Activated CD4-positive, alpha-beta memory T cell treated with anti-CD3 and anti-CD28 coated beads, Interleukin-2, amount 10 ng/mL, durations not matched to agents 7 days and 5 days (primary cell): ENCODE data around the gene TAP2. TPM values are rescaled to one million over a fixed set of nuclear protein-coding genes. Genes with fewer than 3 reads are reported as not detected.
"Not testable (repeated sequence)": the region's sequence is repeated elsewhere in the genome, so short reads cannot be mapped to it uniquely, and the experiment has no call there.

ENCODE experiments used
- CTCF ChIA-PET: fragments of 350-600 bp; sonication (Branson Sonifier 250); formaldehyde crosslinking; loops from one replicate; lab custom pipeline; 2021; ENCODE audit warnings: antibody characterized with exemption, inconsistent platforms; lab: Charles Lee
- POLR2A ChIA-PET: fragments of 350-600 bp; sonication (Branson Sonifier 250); formaldehyde crosslinking; loops from one replicate; lab custom pipeline; 2021; ENCODE audit warnings: antibody characterized with exemption; lab: Charles Lee
- DNase-seq: peaks from one replicate; pipeline ENCODE4 v3.0.0-alpha.2; 2020
- H3K27ac Mint-ChIP-seq: one replicate; pipeline ENCODE4 v1.8.0; 2021; ENCODE audit warnings: mild to moderate bottlenecking, mixed read lengths
- H3K27me3 Mint-ChIP-seq: one replicate; pipeline ENCODE4 v1.8.0; 2021; ENCODE audit warnings: mixed read lengths
- H3K36me3 Mint-ChIP-seq: one replicate; pipeline ENCODE4 v1.8.0; 2021; ENCODE audit warnings: low read depth, mixed read lengths
- H3K4me1 Mint-ChIP-seq: one replicate; pipeline ENCODE4 v1.8.0; 2021; ENCODE audit warnings: mixed read lengths
- H3K4me3 Mint-ChIP-seq: one replicate; pipeline ENCODE4 v1.8.0; 2021; ENCODE audit warnings: mild to moderate bottlenecking, mixed read lengths
- H3K9me3 Mint-ChIP-seq: one replicate; pipeline ENCODE4 v1.8.0; 2021; ENCODE audit warnings: mixed read lengths
- total RNA-seq, 2 experiments: library from RNA; stranded (reverse); gene quantifications; one replicate each; pipeline ENCODE4 v1.2.3, GENCODE V29; 2021

Gene TAP2
- 100 to 1,000 TPM; 203 to 211 TPM for total RNA-seq

- peak within 1 kb of the TSS; percentile 77 for H3K4me3 Mint-ChIP-seq
- DNase-seq, result peak; percentile 98
- peaks cover 84% of the 10 kb centered on the region for H3K36me3 Mint-ChIP-seq
- H3K27ac Mint-ChIP-seq, result peak within 1 kb of the TSS; percentile 99
- no peaks in the 10 kb centered on the region for H3K9me3 Mint-ChIP-seq
- H3K4me1 Mint-ChIP-seq, result peaks cover 80% of the 10 kb centered on the region
- ChIA-PET POLR2A (interaction anchor here (0.7 to 16.8 kb wide), 23 partner anchors 8 to 1257 kb away, joined by 3 to 1055 read pairs (median 7); partner anchors contain the start of genes BRD2, HLA-DMA, HLA-DMB and HLA-DOB), CTCF (interaction anchor here (0.7 to 6.3 kb wide), 36 partner anchors 9 to 710 kb away, joined by 3 to 337 read pairs (median 6); partner anchors contain the start of genes ATF6B, BRD2, HLA-DMA and HLA-DMB)
- no peaks in the 10 kb centered on the region for H3K27me3 Mint-ChIP-seq
Observed at GRCh38 chr6:32838114-32838958, at the start of gene TAP2. Gene TAP2 (minus strand): TSS chr6:32838739. CDS start chr6:32838233, 506 bp downstream.

- Mint-ChIP-seq H3K27me3 (peaks cover 8% of the 10 kb centered on the region), H3K9me3 (no peaks in the 10 kb centered on the region), H3K4me1 (no peaks in the 10 kb centered on the region), H3K36me3 (no peaks in the 10 kb centered on the region), H3K27ac (no peak overlapping the region), H3K4me3 (no peak overlapping the region)
- ChIA-PET CTCF (interaction anchor here (2.2 to 4.1 kb wide), 2 partner anchors 66 to 97 kb away, joined by 10 to 43 read pairs; partner anchors contain the start of gene HLA-DMA), POLR2A (interaction anchor here (1.0 kb wide), 1 partner anchor 87 kb away, joined by 3 read pairs; no protein-coding TSS in a partner anchor)
- no peak for DNase-seq
Observed at GRCh38 chr6:32887616-32888015, 49.1 kb upstream of the TAP2 start.

- Mint-ChIP-seq H3K4me1 (peaks cover 2% of the 10 kb centered on the region), H3K36me3 (no peaks in the 10 kb centered on the region), H3K27ac (no peak overlapping the region), H3K4me3 (no peak overlapping the region), H3K9me3 (no peaks in the 10 kb centered on the region), H3K27me3 (peaks cover 8% of the 10 kb centered on the region)
- CTCF ChIA-PET, result interaction anchor here (1.0 to 5.7 kb wide), 13 partner anchors 8 to 104 kb away, joined by 3 to 70 read pairs (median 7); partner anchors contain the start of genes BRD2 and HLA-DMA
- POLR2A ChIA-PET, result interaction anchor here (1.4 to 2.2 kb wide), 2 partner anchors 85 to 97 kb away, joined by 9 to 18 read pairs; no protein-coding TSS in a partner anchor
- no peak for DNase-seq
Observed at GRCh38 chr6:32886681-32887383, 48.3 kb upstream of the TAP2 start.

- H3K9me3 Mint-ChIP-seq, result no peaks in the 10 kb centered on the region
- no peak overlapping the region for H3K4me3 Mint-ChIP-seq
- CTCF ChIA-PET, result interaction anchor here (0.5 to 5.7 kb wide), 23 partner anchors 9 to 258 kb away, joined by 3 to 70 read pairs (median 6); partner anchors contain the start of genes BRD2, HLA-DMA and TAP2
- H3K27me3 Mint-ChIP-seq, result peaks cover 4% of the 10 kb centered on the region
- DNase-seq, result no peak
- H3K27ac Mint-ChIP-seq, result no peak overlapping the region
- H3K4me1 Mint-ChIP-seq, result peaks cover 2% of the 10 kb centered on the region
- POLR2A ChIA-PET, result interaction anchor here (0.7 to 2.2 kb wide), 8 partner anchors 8 to 99 kb away, joined by 3 to 18 read pairs (median 4); no protein-coding TSS in a partner anchor
- peaks cover 5% of the 10 kb centered on the region for H3K36me3 Mint-ChIP-seq
Observed at GRCh38 chr6:32885698-32886286, 47.3 kb upstream of the TAP2 start.

GRCh38 chr6:32883789-32884188, 45.2 kb upstream of the TAP2 start:
- POLR2A ChIA-PET, result interaction anchor here (1.3 kb wide), 1 partner anchor 88 kb away, joined by 3 read pairs; no protein-coding TSS in a partner anchor
- DNase-seq, result no peak
- H3K4me1 Mint-ChIP-seq, result peaks cover 2% of the 10 kb centered on the region
- no peaks in the 10 kb centered on the region for H3K9me3 Mint-ChIP-seq
- no peak overlapping the region for H3K4me3 Mint-ChIP-seq
- no peak overlapping the region for H3K27ac Mint-ChIP-seq
- H3K27me3 Mint-ChIP-seq, result no peaks in the 10 kb centered on the region
- peaks cover 18% of the 10 kb centered on the region for H3K36me3 Mint-ChIP-seq
- CTCF ChIA-PET, result interaction anchor here (1.1 to 5.7 kb wide), 3 partner anchors 70 to 101 kb away, joined by 3 to 70 read pairs (median 43); partner anchors contain the start of gene HLA-DMA

- no peak for DNase-seq
- CTCF ChIA-PET, result interaction anchor here (1.1 to 5.7 kb wide), 3 partner anchors 15 to 102 kb away, joined by 3 to 70 read pairs (median 4); no protein-coding TSS in a partner anchor
- no peak overlapping the region for H3K27ac Mint-ChIP-seq
- POLR2A ChIA-PET, result interaction anchor here (1.2 to 1.4 kb wide), 3 partner anchors 11 to 89 kb away, joined by 3 to 7 read pairs (median 4); no protein-coding TSS in a partner anchor
- peaks cover 18% of the 10 kb centered on the region for H3K36me3 Mint-ChIP-seq
- H3K9me3 Mint-ChIP-seq, result no peaks in the 10 kb centered on the region
- H3K4me1 Mint-ChIP-seq, result peaks cover 2% of the 10 kb centered on the region
- H3K4me3 Mint-ChIP-seq, result no peak overlapping the region
- no peaks in the 10 kb centered on the region for H3K27me3 Mint-ChIP-seq
Observed at GRCh38 chr6:32882879-32883250, 44.3 kb upstream of the TAP2 start.

- not testable (repeated sequence) for H3K4me3 Mint-ChIP-seq, H3K27ac Mint-ChIP-seq, H3K9me3 Mint-ChIP-seq, H3K4me1 Mint-ChIP-seq, DNase-seq, H3K27me3 Mint-ChIP-seq
- peaks cover 18% of the 10 kb centered on the region for H3K36me3 Mint-ChIP-seq
- POLR2A ChIA-PET, result interaction anchor here (0.7 kb wide), 1 partner anchor 14 kb away, joined by 3 read pairs; no protein-coding TSS in a partner anchor
- CTCF ChIA-PET, result interaction anchor here (1.9 to 2.2 kb wide), 3 partner anchors 13 to 104 kb away, joined by 4 to 14 read pairs (median 11); no protein-coding TSS in a partner anchor
Observed at GRCh38 chr6:32880962-32881361, 42.4 kb upstream of the TAP2 start.

- ChIA-PET POLR2A (no interaction called here), CTCF (interaction anchor here (0.6 to 2.2 kb wide), 6 partner anchors 12 to 105 kb away, joined by 3 to 14 read pairs (median 6); partner anchors contain the start of genes HLA-DMA and TAP2)
- H3K27ac Mint-ChIP-seq, result no peak overlapping the region
- H3K27me3 Mint-ChIP-seq, result no peaks in the 10 kb centered on the region
- peaks cover 2% of the 10 kb centered on the region for H3K4me1 Mint-ChIP-seq
- H3K4me3 Mint-ChIP-seq, result no peak overlapping the region
- H3K36me3 Mint-ChIP-seq, result peaks cover 18% of the 10 kb centered on the region
- no peak for DNase-seq
- H3K9me3 Mint-ChIP-seq, result no peaks in the 10 kb centered on the region
Observed at GRCh38 chr6:32879691-32880090, 41.2 kb upstream of the TAP2 start.

- no peak for DNase-seq
- peaks cover 4% of the 10 kb centered on the region for H3K9me3 Mint-ChIP-seq
- H3K4me1 Mint-ChIP-seq, result no peaks in the 10 kb centered on the region
- no peak overlapping the region for H3K4me3 Mint-ChIP-seq
- H3K27ac Mint-ChIP-seq, result no peak overlapping the region
- H3K36me3 Mint-ChIP-seq, result peaks cover 29% of the 10 kb centered on the region
- ChIA-PET POLR2A (interaction anchor here (1.2 kb wide), 1 partner anchor 96 kb away, joined by 3 read pairs; no protein-coding TSS in a partner anchor), CTCF (interaction anchor here (1.4 to 2.7 kb wide), 4 partner anchors 10 to 109 kb away, joined by 3 to 11 read pairs (median 8); partner anchors contain the start of gene TAP2)
- no peaks in the 10 kb centered on the region for H3K27me3 Mint-ChIP-seq
Observed at GRCh38 chr6:32876603-32877002, 38.1 kb upstream of the TAP2 start.

GRCh38 chr6:32873947-32874346, 35.4 kb upstream of the TAP2 start:
- H3K9me3 Mint-ChIP-seq, DNase-seq, H3K27ac Mint-ChIP-seq, H3K4me1 Mint-ChIP-seq, H3K27me3 Mint-ChIP-seq, H3K4me3 Mint-ChIP-seq: not testable (repeated sequence)
- ChIA-PET POLR2A (interaction anchor here (1.3 to 2.0 kb wide), 2 partner anchors 34 to 98 kb away, joined by 4 to 7 read pairs; no protein-coding TSS in a partner anchor), CTCF (interaction anchor here (1.3 kb wide), 1 partner anchor 111 kb away, joined by 3 read pairs; no protein-coding TSS in a partner anchor)
- H3K36me3 Mint-ChIP-seq, result peaks cover 11% of the 10 kb centered on the region

- H3K27ac Mint-ChIP-seq, result no peak overlapping the region
- peaks cover 35% of the 10 kb centered on the region for H3K4me1 Mint-ChIP-seq
- ChIA-PET POLR2A (interaction anchor here (0.6 to 4.7 kb wide), 19 partner anchors 11 to 474 kb away, joined by 3 to 125 read pairs (median 5); partner anchors contain the start of genes BRD2, HLA-DMA, PSMB8 and PSMB9), CTCF (interaction anchor here (0.6 to 7.9 kb wide), 51 partner anchors 10 to 1903 kb away, joined by 3 to 234 read pairs (median 5); partner anchors contain the start of genes BRD2, HLA-DMA, HLA-DMB and HLA-DOB)
- peaks cover 7% of the 10 kb centered on the region for H3K27me3 Mint-ChIP-seq
- H3K9me3 Mint-ChIP-seq, result no peaks in the 10 kb centered on the region
- peaks cover 14% of the 10 kb centered on the region for H3K36me3 Mint-ChIP-seq
- peak; percentile 88 for DNase-seq
- no peak overlapping the region for H3K4me3 Mint-ChIP-seq
Observed at GRCh38 chr6:32868257-32868788, 29.8 kb upstream of the TAP2 start.
